Measurements from ENCODE around the gene SFPQ. TPM values are rescaled to one million over a fixed set of nuclear protein-coding genes. Genes with fewer than 3 reads are reported as not detected.

SFPQ gene
- total RNA-seq, 1 experiment from 2014 or later, result 573 TPM

DNA sequence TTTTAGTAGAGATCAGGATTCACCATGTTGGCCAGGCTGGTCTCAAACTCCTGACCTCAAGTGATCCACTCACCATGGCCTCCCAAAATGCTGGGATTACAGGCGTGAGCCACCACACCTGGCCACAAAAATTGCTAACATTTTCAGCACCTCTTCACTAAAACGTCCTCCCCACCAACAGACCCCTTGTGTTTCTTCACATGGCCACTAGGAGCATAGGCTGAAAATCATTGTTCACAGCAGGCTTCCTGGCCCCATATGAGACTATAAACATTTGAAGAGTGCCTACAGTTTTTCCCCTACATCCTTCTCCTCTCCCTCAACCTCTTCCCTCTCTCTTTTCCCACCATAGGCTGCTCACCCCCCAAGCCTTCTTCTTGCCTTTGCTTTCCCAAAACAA is 28.0 kb upstream of the SFPQ start:
- no peaks in the 10 kb centered on the region for H3K79me1 ChIP-seq (ENCODE audit: insufficient read depth, low read depth, low read length, poor library complexity, severe bottlenecking)
- peaks cover 0 to 5% of the 10 kb centered on the region in 2 experiments; a peak in 2 of 5 replicates for H3K9me3 Mint-ChIP-seq
- H3K9ac ChIP-seq (ENCODE audit: extremely low read depth, insufficient read length, low read length), result no peak overlapping the region
- H3K27me3 ChIP-seq (ENCODE audit: insufficient read depth, low read length), result no peaks in the 10 kb centered on the region
- no peak overlapping the region for H4K91ac ChIP-seq (ENCODE audit: insufficient read length, low read depth, low read length)
- peaks cover 25% of the 10 kb centered on the region in 2 experiments for H3K4me1 Mint-ChIP-seq
- no peaks in the 10 kb centered on the region for H3K79me2 ChIP-seq (ENCODE audit: insufficient read depth, low read length)
- H3K36me3 Mint-ChIP-seq (ENCODE audit: insufficient read depth in 1 of 3, low read depth in 3 of 3), result no peaks in the 10 kb centered on the region
- H4K20me1 ChIP-seq (ENCODE audit: control insufficient read depth, insufficient read depth, insufficient read length), result no peaks in the 10 kb centered on the region
- H2AK5ac ChIP-seq (ENCODE audit: insufficient read length, low read length), result no peak overlapping the region
- peak overlapping the region in 1 of 2 experiments; percentile 5; a peak in 2 of 5 replicates for H3K4me3 Mint-ChIP-seq
- peak overlapping the region in 2 of 3 experiments; percentile 24 to 55; a peak in 4 of 7 replicates for H3K27ac Mint-ChIP-seq
- no peak overlapping the region for H3K4me2 ChIP-seq (ENCODE audit: insufficient read depth, insufficient read length, low read length)
- H3K9me3 ChIP-seq (ENCODE audit: control insufficient read depth, low read depth, low read length), result no peaks in the 10 kb centered on the region
- no peak overlapping the region for H2BK120ac ChIP-seq (ENCODE audit: low read depth, low read length, poor library complexity, severe bottlenecking)
- no CpG with 5 or more reads among the region's 2 CpGs for WGBS (ENCODE audit: extremely low coverage, insufficient read length, low lambda C conversion rate)
- no peaks in the 10 kb centered on the region for H3K23me2 ChIP-seq (ENCODE audit: insufficient read length, low read depth, low read length, poor library complexity, severe bottlenecking)
- peak; percentile 65 for TF ChIP-seq CTCF (conservative IDR thresholded peaks at IDR 0.05)
- peak overlapping the region; percentile 71 for H2AFZ ChIP-seq (ENCODE audit: low read length)
- no peak overlapping the region for H3K4ac ChIP-seq (ENCODE audit: low read depth, low read length)
- H3K18ac ChIP-seq (ENCODE audit: insufficient read length, low read depth, low read length), result no peak overlapping the region
- no peak overlapping the region for H2BK20ac ChIP-seq (ENCODE audit: low read depth, low read length, poor library complexity, severe bottlenecking)
- H3K14ac ChIP-seq (ENCODE audit: insufficient read depth, low read length), result no peak overlapping the region
- H2BK5ac ChIP-seq (ENCODE audit: insufficient read length, low read length), result no peak overlapping the region
- no peak overlapping the region for H3K23ac ChIP-seq (ENCODE audit: insufficient read length, low read depth, low read length)
- H3K4me1 ChIP-seq (ENCODE audit: insufficient read depth, low read length), result peaks cover 3% of the 10 kb centered on the region; the same call in 1 of the 2 replicates
- H4K5ac ChIP-seq (ENCODE audit: insufficient read length, low read depth, low read length), result no peak overlapping the region
- DNase-seq, result peak; percentile 55
- H3K27ac ChIP-seq (ENCODE audit: insufficient read length, low read depth, low read length), result no peak overlapping the region
- no peak overlapping the region for H2BK12ac ChIP-seq (ENCODE audit: insufficient read length, low read depth, low read length)
- H4K8ac ChIP-seq (replicated peaks; ENCODE audit: insufficient read length, low read depth, low read length), result no peak overlapping the region
- H2BK15ac ChIP-seq (ENCODE audit: low read depth, low read length), result no peak overlapping the region
- H3K56ac ChIP-seq (ENCODE audit: insufficient read length, low read depth, low read length), result no peak overlapping the region
- H3K27me3 Mint-ChIP-seq (ENCODE audit: low read depth), result no peaks in the 10 kb centered on the region
- H3T11ph ChIP-seq (ENCODE audit: low read length), result no peak overlapping the region

All from H9 (cell line).